Measurements from ENCODE around the gene ADGRF3.
"Not testable (repeated sequence)": the region's sequence is repeated elsewhere in the genome, so short reads cannot be mapped to it uniquely, and the experiment has no call there.

Gene ADGRF3

GRCh38 chr2:26346454-26347053, at the start of gene ADGRF3:
Gene ADGRF3 (minus strand): TSS chr2:26346789. CDS start chr2:26346234, 555 bp downstream.
- in situ Hi-C loops (cut with MboI; ENCODE audit: low pct_unique_long_range_greater_than_20kb, low sequenced_read_pairs) = no loop called here
- DNase-seq = peak; percentile 75

- in situ Hi-C loops (cut with MboI; ENCODE audit: low pct_unique_long_range_greater_than_20kb, low sequenced_read_pairs) = no loop called here
- no peak for DNase-seq
Observed at GRCh38 chr2:26395394-26395793, 48.8 kb upstream of the ADGRF3 start.

- in situ Hi-C loops (cut with MboI; ENCODE audit: low pct_unique_long_range_greater_than_20kb, low sequenced_read_pairs) = no loop called here
- no peak for DNase-seq
Observed at GRCh38 chr2:26394694-26395093, 48.1 kb upstream of the ADGRF3 start.

GRCh38 chr2:26387189-26387588, 40.6 kb upstream of the ADGRF3 start:
- no peak for DNase-seq
- in situ Hi-C loops (cut with MboI; ENCODE audit: low pct_unique_long_range_greater_than_20kb, low sequenced_read_pairs) = no loop called here

- in situ Hi-C loops (cut with MboI; ENCODE audit: low pct_unique_long_range_greater_than_20kb, low sequenced_read_pairs) = no loop called here
- no peak for DNase-seq
Observed at GRCh38 chr2:26384597-26384996, 38.0 kb upstream of the ADGRF3 start.

- DNase-seq = no peak
- in situ Hi-C loops (cut with MboI; ENCODE audit: low pct_unique_long_range_greater_than_20kb, low sequenced_read_pairs) = no loop called here
Observed at GRCh38 chr2:26384183-26384582, 37.6 kb upstream of the ADGRF3 start.

GRCh38 chr2:26382564-26382963, 36.0 kb upstream of the ADGRF3 start:
- in situ Hi-C loops (cut with MboI; ENCODE audit: low pct_unique_long_range_greater_than_20kb, low sequenced_read_pairs) = no loop called here
- no peak for DNase-seq

GRCh38 chr2:26380281-26380680, 33.7 kb upstream of the ADGRF3 start:
- DNase-seq = no peak
- in situ Hi-C loops (cut with MboI; ENCODE audit: low pct_unique_long_range_greater_than_20kb, low sequenced_read_pairs) = no loop called here

- in situ Hi-C loops (cut with MboI; ENCODE audit: low pct_unique_long_range_greater_than_20kb, low sequenced_read_pairs) = no loop called here
- DNase-seq = no peak
Observed at GRCh38 chr2:26376799-26377198, 30.2 kb upstream of the ADGRF3 start.

- in situ Hi-C loops (cut with MboI; ENCODE audit: low pct_unique_long_range_greater_than_20kb, low sequenced_read_pairs); DNase-seq: not testable (repeated sequence)
Observed at GRCh38 chr2:26370909-26371308, 24.3 kb upstream of the ADGRF3 start.

GRCh38 chr2:26369664-26370063, 23.1 kb upstream of the ADGRF3 start:
- in situ Hi-C loops (cut with MboI; ENCODE audit: low pct_unique_long_range_greater_than_20kb, low sequenced_read_pairs) = not testable (repeated sequence)

GRCh38 chr2:26366957-26367356, 20.4 kb upstream of the ADGRF3 start:
- in situ Hi-C loops (cut with MboI; ENCODE audit: low pct_unique_long_range_greater_than_20kb, low sequenced_read_pairs) = no loop called here
- DNase-seq = no peak

More at GRCh38 chr2:26369664-26370063, 23.1 kb upstream of the ADGRF3 start:
- not testable (repeated sequence) for DNase-seq

- in situ Hi-C loops (cut with MboI; ENCODE audit: low pct_unique_long_range_greater_than_20kb, low sequenced_read_pairs) = no loop called here
- DNase-seq = no peak
Observed at GRCh38 chr2:26364669-26365068, 18.1 kb upstream of the ADGRF3 start.

GRCh38 chr2:26363958-26364357, 17.4 kb upstream of the ADGRF3 start:
- in situ Hi-C loops (cut with MboI; ENCODE audit: low pct_unique_long_range_greater_than_20kb, low sequenced_read_pairs) = no loop called here
- no peak for DNase-seq

GRCh38 chr2:26363323-26363722, 16.7 kb upstream of the ADGRF3 start:
- DNase-seq = no peak

GRCh38 chr2:26359886-26360473, 13.4 kb upstream of the ADGRF3 start:
- no peak for DNase-seq
- in situ Hi-C loops (cut with MboI; ENCODE audit: low pct_unique_long_range_greater_than_20kb, low sequenced_read_pairs) = no loop called here

More at GRCh38 chr2:26363323-26363722, 16.7 kb upstream of the ADGRF3 start:
- in situ Hi-C loops (cut with MboI; ENCODE audit: low pct_unique_long_range_greater_than_20kb, low sequenced_read_pairs) = no loop called here

GRCh38 chr2:26356771-26357170, 10.2 kb upstream of the ADGRF3 start:
- DNase-seq = no peak
- in situ Hi-C loops (cut with MboI; ENCODE audit: low pct_unique_long_range_greater_than_20kb, low sequenced_read_pairs) = no loop called here

GRCh38 chr2:26356111-26356510, 9.5 kb upstream of the ADGRF3 start:
- DNase-seq = no peak
- in situ Hi-C loops (cut with MboI; ENCODE audit: low pct_unique_long_range_greater_than_20kb, low sequenced_read_pairs) = no loop called here

GRCh38 chr2:26355038-26355995, 8.7 kb upstream of the ADGRF3 start:
- in situ Hi-C loops (cut with MboI; ENCODE audit: low pct_unique_long_range_greater_than_20kb, low sequenced_read_pairs) = no loop called here
- DNase-seq = no peak

GRCh38 chr2:26354469-26354868, 7.9 kb upstream of the ADGRF3 start:
- DNase-seq; in situ Hi-C loops (cut with MboI; ENCODE audit: low pct_unique_long_range_greater_than_20kb, low sequenced_read_pairs): not testable (repeated sequence)

Data from KBM-7 (cell line).